ENCODE data around the gene HLA-G.
A peak's percentile ranks its signal among the peaks of the same experiment; 100 is the strongest.

The HLA-G gene

DNA sequence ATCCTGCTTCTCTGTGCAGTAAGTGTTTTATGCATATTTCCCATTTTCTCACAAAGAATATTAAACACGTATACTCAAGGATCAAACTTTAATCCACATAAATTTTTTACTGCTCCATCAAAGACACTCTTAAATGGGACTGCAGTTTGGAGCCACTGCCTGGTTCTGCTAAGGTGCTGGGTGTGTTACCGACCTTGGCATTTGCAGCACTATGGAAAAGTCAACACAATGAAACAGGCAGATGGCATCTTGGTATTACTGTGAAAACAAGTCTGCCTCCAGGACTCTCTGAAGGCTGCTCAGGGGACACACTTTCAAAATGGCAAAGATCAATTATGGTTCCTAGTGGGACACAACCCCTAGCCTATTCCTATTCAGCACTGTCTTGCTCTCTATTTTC lies 17.3 kb upstream of the HLA-G start:
- Mint-ChIP-seq H3K4me3 (no peak overlapping the region), H3K27ac (no peak overlapping the region), H3K27me3 (peaks cover 50% of the 10 kb centered on the region), H3K4me1 (no peaks in the 10 kb centered on the region), H3K9me3 (no peaks in the 10 kb centered on the region)
- DNase-seq (no peak), ATAC-seq (no peak)

DNA sequence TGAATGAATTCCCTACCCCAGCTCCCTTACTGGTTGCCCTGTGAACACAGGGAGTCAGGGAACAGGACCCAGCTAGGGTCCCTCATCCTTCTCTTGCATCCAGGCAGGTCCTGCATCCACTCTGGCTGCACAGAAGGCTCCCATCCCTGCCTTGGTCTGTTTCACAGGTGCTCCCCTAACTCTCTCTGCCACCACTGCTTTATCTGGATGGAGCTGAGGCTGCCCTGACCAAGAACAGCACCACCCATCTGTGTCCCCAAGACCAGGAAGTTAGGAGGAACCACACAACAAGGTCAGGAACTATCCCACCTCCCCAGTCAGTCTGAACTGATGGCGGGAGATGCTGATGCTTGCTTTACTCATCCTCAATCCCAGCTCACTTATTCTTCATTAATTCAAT lies 16.2 kb upstream of the HLA-G start:
- ATAC-seq: no peak
- Mint-ChIP-seq H3K4me3 (no peak overlapping the region), H3K9me3 (no peaks in the 10 kb centered on the region), H3K27ac (no peak overlapping the region), H3K27me3 (peaks cover 51% of the 10 kb centered on the region), H3K4me1 (no peaks in the 10 kb centered on the region)
- DNase-seq: no peak

DNA sequence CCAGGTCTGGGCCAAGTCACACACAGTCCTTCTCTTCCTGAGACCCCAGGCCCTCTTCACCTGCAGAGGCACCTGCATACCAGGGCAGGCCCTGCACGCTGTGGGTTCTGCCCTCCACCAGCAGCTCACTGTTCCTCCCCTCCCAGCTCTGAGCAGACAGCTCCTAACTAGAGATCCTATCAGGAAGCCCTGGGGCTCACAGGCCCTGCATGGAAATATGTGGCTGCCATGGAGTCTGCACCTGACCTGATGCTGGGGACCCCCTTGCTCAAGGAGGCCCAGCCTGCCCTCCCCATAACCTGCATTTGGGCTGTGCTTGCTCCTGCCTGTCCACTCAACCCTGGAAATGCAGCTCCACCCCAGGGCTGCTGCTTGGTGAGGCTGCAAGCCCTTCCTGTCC lies 14.6 kb upstream of the HLA-G start:
- H3K27ac Mint-ChIP-seq: no peak overlapping the region
- no peak for DNase-seq
- H3K27me3 Mint-ChIP-seq: peaks cover 47% of the 10 kb centered on the region
- no peak for ATAC-seq
- H3K9me3 Mint-ChIP-seq: no peaks in the 10 kb centered on the region
- H3K4me1 Mint-ChIP-seq: no peaks in the 10 kb centered on the region
- H3K4me3 Mint-ChIP-seq: no peak overlapping the region

DNA sequence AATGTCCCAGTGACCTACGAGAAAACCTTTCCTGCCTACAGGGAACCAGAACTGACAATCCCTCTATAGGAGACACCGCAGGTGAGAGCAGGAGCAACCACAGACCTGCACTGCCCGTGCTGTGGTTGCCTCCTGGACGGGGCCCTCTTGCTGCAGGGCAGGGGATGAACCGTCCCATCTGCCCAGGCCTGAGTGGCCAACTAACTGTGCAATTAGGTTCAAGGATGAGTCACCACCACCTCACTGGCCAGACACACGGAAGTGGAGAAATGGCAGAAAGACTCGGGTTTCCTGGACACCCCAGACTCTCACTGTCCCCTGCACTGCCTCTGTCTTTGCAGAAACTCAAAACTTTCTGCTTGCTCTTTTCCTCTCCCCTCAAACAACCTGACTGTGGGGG lies 13.8 kb upstream of the HLA-G start:
- Mint-ChIP-seq H3K9me3 (no peaks in the 10 kb centered on the region), H3K4me1 (no peaks in the 10 kb centered on the region)

DNA sequence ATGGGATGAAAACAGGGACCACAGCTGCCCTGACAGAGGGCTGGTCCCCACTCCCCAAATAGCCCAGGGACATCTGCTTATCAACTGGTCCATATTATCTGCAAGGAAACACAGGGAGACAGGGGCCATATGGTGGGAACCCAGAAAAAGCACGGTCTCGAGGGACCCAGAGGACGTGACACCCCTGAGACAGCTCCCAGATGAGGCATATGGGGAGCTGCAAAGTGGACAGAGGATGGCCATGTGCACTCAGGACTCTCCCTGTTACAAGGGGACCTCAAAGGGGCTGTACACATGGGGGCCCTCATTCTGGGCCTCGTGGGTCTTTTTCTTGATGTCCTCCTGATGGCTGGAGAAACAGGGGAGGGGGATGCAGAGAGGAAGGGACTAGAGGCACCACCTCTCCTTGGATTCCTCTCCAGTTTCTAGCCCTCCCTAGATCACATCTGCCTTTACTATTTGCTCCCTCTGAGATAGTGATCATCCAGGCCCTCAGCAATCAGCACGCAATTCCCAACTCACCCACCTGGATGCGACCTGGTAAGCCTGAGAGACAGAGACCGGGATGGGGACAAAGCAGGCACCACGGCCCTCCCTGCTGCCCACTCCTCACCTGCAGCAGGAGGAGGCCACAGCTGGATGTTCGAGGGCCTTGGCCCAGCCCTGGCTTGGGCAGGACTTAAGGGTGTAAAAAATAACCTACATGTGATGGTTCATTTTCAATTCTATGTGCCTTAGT lies 13.1 kb upstream of the HLA-G start:
- H3K4me3 Mint-ChIP-seq: no peak overlapping the region
- ATAC-seq: no peak
- H3K9me3 Mint-ChIP-seq: no peaks in the 10 kb centered on the region
- peaks cover 49% of the 10 kb centered on the region for H3K27me3 Mint-ChIP-seq
- H3K27ac Mint-ChIP-seq: no peak overlapping the region
- DNase-seq: no peak
- no peaks in the 10 kb centered on the region for H3K4me1 Mint-ChIP-seq

More for the DNA sequence above, 13.8 kb upstream of the HLA-G start:
- Mint-ChIP-seq H3K4me3 (no peak overlapping the region), H3K27ac (no peak overlapping the region), H3K27me3 (peaks cover 47% of the 10 kb centered on the region)
- DNase-seq (no peak), ATAC-seq (no peak)

DNA sequence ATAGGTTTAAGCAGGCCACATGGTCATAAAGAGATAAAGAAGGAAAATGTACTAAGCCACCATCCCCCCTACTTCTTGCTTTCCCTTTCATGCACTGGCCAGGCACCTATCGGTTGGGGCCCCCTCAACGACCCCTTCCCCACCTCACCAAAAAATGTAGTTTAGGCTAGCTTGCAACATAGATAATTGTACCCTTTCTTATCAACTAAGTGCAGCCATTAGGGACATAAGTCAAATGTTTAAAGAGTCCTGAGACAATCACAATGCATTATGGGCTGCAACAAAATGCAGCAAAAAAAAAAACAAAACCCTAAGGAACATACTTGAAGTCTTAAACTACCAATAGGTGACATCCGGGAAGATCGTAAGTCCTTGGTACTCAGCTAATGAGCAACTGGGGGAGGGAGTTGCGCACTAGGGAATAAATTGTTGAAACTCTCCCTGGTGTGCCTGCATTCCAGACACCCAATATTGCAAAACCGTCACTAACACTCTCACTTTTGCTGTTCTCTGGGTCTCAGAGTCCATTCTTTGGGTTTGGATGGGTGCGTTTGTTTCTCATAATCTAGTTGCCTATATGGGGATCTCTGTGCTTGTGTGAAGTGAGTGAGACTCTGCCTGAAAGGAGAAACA lies 12.4 kb upstream of the HLA-G start:
- DNase-seq: no peak
- peaks cover 50% of the 10 kb centered on the region for H3K27me3 Mint-ChIP-seq
- H3K27ac Mint-ChIP-seq: no peak overlapping the region
- no peaks in the 10 kb centered on the region for H3K9me3 Mint-ChIP-seq
- H3K4me3 Mint-ChIP-seq: no peak overlapping the region
- no peaks in the 10 kb centered on the region for H3K4me1 Mint-ChIP-seq
- no peak for ATAC-seq

DNA sequence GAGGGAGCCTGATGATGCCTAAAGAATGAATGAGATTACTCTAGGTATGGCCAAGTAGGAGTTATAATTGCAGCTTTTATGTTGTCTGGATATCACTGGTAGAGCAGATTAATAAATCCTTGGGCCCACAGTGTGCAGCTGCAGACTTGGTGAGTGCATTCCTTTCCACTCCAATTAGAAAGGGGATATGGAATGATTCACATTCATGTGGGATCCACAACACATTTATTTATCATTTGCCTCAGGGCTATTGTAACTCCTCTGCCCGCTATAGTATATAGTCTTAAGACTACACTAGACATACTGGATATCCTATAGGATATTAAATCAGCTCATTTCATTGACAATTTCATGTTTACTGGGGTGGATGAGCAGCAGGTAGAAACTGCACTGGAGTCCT lies 11.6 kb upstream of the HLA-G start:
- ATAC-seq (no peak), DNase-seq (no peak)
- Mint-ChIP-seq H3K27me3 (peaks cover 54% of the 10 kb centered on the region), H3K4me3 (no peak overlapping the region), H3K9me3 (no peaks in the 10 kb centered on the region), H3K27ac (no peak overlapping the region), H3K4me1 (no peaks in the 10 kb centered on the region)

DNA sequence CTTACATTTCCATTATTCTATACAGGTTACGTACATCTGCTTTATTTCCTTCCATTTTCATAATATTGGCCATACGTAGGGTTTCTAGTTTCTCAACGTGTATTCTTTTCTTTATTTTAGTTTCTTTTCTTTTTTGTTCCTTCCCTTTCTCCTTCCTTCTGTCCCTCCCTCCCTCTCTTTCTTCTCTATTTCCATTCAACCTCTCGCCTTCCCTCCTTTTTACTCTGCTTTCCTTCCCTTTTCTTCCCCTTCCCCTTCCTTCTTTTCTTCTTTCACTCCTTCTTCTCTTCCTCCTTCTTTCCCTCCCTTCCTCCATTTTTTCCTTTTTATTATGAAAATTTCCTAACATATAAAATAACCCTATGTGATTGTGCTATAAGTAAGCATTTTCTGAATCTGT lies 8.7 kb upstream of the HLA-G start:
- DNase-seq (no peak), ATAC-seq (no peak)
- Mint-ChIP-seq H3K27me3 (peaks cover 70% of the 10 kb centered on the region), H3K27ac (no peak overlapping the region), H3K4me3 (no peak overlapping the region), H3K9me3 (no peaks in the 10 kb centered on the region), H3K4me1 (no peaks in the 10 kb centered on the region)

DNA sequence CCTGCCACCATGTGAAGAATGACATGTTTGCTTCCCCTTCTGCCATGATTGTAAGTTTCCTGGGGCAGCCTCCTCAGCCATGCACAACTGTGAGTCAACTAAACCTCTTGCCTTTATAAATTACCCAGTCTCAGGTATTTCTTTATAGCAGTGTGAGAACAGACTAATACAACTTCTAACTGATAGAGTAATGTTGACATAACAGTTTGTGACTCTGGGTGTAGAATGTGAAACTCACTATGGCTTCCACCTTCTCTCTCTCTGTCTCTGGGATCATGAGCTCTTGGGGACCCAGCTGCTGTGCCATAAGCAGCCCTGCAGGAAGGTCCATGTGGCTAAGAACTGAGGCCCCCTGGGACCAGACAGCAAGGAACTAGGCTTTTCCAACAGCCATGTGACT lies 3.5 kb upstream of the HLA-G start:
- Mint-ChIP-seq H3K4me1 (peaks cover 31% of the 10 kb centered on the region), H3K27ac (no peak overlapping the region), H3K9me3 (no peaks in the 10 kb centered on the region), H3K4me3 (no peak overlapping the region), H3K27me3 (peaks cover 78% of the 10 kb centered on the region)
- DNase-seq: no peak
- ATAC-seq: no peak

DNA sequence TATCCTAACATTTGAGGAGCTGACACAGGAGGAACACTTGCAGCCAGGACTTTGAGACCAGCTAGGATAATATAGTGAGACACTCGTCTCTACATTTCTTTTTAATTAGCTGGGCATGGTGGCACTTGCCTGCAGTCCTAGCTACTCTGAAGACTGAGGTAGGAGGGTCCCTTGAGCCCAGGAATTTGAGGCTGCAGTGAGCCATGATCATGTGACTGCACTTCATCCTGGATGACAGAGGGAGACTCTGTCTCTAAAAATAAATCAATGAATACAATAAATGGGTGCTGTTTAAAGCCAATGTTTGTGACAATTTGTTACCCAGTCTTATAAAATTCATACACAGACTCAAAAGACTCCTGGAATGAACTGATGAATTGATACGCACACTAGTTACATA lies 1.8 kb upstream of the HLA-G start:
- Mint-ChIP-seq H3K27ac (no peak overlapping the region), H3K4me1 (peaks cover 33% of the 10 kb centered on the region), H3K27me3 (peaks cover 88% of the 10 kb centered on the region), H3K9me3 (no peaks in the 10 kb centered on the region), H3K4me3 (no peak overlapping the region)
- DNase-seq (no peak), ATAC-seq (no peak)

DNA sequence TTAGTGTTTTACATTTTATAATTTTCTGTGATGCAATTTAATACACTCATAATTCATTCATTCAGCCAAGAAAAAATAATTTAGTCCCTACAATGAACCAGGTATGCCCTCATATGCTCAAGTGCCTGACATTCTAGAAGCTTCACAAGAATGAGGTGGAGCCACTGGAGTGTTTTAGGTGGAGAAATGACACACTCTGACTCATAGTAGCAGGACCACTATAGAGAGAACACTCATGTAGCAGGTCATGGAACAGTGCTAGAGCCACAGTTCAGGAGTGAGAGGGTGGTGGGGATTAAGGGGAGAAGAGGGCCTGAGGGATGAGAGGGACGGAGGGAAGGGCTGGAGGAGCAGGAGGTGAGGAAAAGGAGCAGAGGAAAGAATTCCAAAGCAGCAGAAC lies 1.4 kb upstream of the HLA-G start:
- peak; percentile 68 for ATAC-seq
- H3K27me3 Mint-ChIP-seq: peaks cover 88% of the 10 kb centered on the region
- no peak overlapping the region for H3K27ac Mint-ChIP-seq

DNA sequence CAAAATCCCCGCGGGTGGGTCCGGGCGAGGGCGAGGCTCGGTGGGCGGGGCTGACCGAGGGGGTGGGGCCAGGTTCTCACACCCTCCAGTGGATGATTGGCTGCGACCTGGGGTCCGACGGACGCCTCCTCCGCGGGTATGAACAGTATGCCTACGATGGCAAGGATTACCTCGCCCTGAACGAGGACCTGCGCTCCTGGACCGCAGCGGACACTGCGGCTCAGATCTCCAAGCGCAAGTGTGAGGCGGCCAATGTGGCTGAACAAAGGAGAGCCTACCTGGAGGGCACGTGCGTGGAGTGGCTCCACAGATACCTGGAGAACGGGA lies 809 bp downstream of the HLA-G start:
- DNase-seq (peak in 1 of 2 donors; percentile 22), ATAC-seq (peak; percentile 60)
- Mint-ChIP-seq H3K4me1 (peaks cover 38% of the 10 kb centered on the region), H3K27ac (no peak overlapping the region), H3K4me3 (peak overlapping the region; percentile 69 to 80), H3K9me3 (no peaks in the 10 kb centered on the region), H3K27me3 (peaks cover 92% of the 10 kb centered on the region)

More for the DNA sequence above, 1.4 kb upstream of the HLA-G start:
- no peaks in the 10 kb centered on the region for H3K9me3 Mint-ChIP-seq
- peaks cover 33% of the 10 kb centered on the region for H3K4me1 Mint-ChIP-seq
- no peak overlapping the region for H3K4me3 Mint-ChIP-seq
- no peak for DNase-seq

DNA sequence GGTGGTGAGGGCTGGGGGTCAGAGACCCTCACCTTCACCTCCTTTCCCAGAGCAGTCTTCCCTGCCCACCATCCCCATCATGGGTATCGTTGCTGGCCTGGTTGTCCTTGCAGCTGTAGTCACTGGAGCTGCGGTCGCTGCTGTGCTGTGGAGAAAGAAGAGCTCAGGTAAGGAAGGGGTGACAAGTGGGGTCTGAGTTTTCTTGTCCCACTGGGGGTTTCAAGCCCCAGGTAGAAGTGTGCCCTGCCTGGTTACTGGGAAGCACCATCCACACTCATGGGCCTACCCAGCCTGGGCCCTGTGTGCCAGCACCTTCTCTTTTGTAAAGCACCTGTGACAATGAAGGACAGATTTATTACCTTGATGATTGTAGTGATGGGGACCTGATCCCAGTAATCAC lies 2.1 kb downstream of the HLA-G start:
- Mint-ChIP-seq H3K4me3 (no peak overlapping the region), H3K4me1 (peaks cover 38% of the 10 kb centered on the region), H3K27ac (no peak overlapping the region)

DNA sequence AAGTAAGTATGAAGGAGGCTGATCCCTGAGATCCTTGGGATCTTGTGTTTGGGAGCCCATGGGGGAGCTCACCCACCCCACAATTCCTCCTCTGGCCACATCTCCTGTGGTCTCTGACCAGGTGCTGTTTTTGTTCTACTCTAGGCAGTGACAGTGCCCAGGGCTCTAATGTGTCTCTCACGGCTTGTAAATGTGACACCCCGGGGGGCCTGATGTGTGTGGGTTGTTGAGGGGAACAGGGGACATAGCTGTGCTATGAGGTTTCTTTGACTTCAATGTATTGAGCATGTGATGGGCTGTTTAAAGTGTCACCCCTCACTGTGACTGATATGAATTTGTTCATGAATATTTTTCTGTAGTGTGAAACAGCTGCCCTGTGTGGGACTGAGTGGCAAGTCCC lies 2.8 kb downstream of the HLA-G start:
- DNase-seq (no peak), ATAC-seq (no peak)
- peaks cover 95% of the 10 kb centered on the region for H3K27me3 Mint-ChIP-seq
- no peak overlapping the region for H3K27ac Mint-ChIP-seq
- H3K9me3 Mint-ChIP-seq: no peaks in the 10 kb centered on the region
- H3K4me3 Mint-ChIP-seq: no peak overlapping the region
- H3K4me1 Mint-ChIP-seq: peaks cover 43% of the 10 kb centered on the region

More for the DNA sequence above, 2.1 kb downstream of the HLA-G start:
- no peaks in the 10 kb centered on the region for H3K9me3 Mint-ChIP-seq
- H3K27me3 Mint-ChIP-seq: peaks cover 92% of the 10 kb centered on the region
- DNase-seq (no peak), ATAC-seq (no peak)

DNA sequence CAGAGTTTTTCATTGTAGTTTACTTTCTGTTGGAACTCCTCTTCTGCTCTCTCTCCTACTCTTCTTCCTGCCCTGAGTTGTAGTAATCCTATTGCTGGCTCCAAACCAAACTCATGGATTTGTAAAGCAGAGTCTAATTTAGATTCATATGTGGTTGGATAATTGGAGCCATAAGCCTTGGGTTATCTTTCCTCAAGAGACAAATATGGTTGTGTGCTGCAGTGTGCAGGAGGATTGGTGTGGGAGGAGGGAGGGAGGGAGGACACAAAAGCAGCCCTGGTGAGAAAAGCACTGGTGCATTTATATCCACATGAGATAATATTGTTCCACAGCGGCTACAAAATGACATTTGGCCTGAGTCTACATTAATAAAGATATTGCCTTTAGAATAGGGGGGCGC lies 4.2 kb downstream of the HLA-G start:
- H3K9me3 Mint-ChIP-seq: no peaks in the 10 kb centered on the region
- ATAC-seq: no peak

DNA sequence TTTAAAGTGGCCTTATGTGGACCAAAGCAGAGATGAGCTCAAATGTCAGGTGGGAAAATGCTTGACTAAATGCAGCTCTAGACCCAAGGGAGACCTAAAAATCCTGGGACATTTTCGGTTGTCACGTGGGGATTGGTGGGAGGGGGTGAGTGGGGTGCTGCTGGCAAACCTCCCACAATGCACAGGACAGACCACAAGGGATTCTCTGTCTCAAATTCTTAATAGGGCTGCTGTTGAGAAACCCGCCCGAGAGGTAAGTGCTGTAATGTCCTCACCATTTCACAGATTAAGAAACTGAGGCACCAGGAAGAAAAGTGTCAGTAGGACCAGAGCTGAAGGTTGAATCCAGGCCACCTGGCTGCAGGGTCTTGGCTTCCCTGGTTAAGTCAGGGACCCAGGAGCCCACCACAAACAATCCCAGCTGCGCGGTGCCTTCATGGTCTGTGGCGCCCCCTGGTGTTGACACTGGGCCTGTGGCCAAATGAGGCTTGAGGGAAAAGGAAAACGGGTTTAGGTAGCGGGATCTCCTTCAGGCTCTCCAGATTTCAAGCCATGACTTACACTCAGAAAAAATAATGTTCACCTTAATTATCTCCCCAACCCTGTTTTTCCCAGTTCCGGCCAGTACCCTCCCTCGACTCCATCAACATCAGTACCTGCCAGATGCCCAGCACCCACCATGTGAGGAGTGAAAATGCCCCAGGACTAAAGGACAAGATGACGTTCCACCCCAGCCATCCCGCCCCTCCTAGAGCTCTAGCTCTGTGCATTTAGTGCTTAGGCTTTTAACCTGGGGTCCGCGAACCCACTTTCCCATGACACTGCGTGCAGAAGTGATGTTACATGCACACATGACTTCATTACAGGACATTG lies 7.2 kb downstream of the HLA-G start:
- Mint-ChIP-seq H3K4me3 (no peak overlapping the region), H3K27ac (no peak overlapping the region), H3K27me3 (peaks cover 82% of the 10 kb centered on the region), H3K9me3 (no peaks in the 10 kb centered on the region), H3K4me1 (peaks cover 18% of the 10 kb centered on the region)
- peak; percentile 64 for ATAC-seq
- DNase-seq: peak; percentile 41 to 46

More for the DNA sequence above, 4.2 kb downstream of the HLA-G start:
- Mint-ChIP-seq H3K4me1 (peaks cover 36% of the 10 kb centered on the region), H3K4me3 (no peak overlapping the region), H3K27me3 (peaks cover 91% of the 10 kb centered on the region), H3K27ac (no peak overlapping the region)
- DNase-seq: no peak
